ENCODE measurements around the gene GALNT18.

GALNT18 gene

DNA sequence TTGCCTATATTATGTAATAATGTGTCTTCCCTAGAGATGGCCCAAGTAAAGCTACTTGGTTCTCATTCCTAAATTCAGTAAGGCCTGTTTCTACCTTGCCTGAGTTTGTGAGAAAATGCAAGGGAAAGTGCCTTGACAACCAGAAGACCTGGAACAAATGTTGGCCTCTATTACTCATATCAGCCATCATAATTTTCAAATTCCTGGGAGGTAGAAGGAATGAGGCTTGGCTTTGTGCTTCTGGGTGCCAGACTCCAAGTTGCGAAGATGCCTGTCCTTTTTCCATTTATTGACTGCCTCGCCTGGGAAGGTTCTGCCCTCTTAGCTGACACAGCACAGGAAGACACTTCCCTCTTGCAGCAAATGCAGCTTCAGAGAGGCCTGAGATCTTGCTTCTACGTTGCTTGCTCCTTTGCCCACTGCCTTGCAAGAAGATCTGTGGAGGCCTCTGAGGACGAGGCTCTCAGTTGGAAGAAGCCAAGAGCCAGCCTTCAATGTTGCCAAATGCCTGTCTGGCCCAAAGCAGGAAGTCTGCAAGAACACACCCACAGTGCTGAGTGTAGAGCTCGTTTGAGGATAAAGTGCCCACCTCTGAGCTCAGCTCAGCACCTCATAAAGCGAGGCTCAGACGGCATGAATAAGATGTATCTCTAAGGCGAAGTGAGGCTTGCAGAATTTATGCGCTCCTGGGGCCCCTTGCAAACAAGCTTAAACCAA is 120.1 kb downstream of the GALNT18 start:
- no peak for DNase-seq (ENCODE audit: low read depth in 3 of 3, low spot score in 1 of 3)

GRCh38 chr11:11500744-11501487 is 120.9 kb downstream of the GALNT18 start:
- DNase-seq (ENCODE audit: low read depth in 3 of 3, low spot score in 1 of 3): no peak

DNA sequence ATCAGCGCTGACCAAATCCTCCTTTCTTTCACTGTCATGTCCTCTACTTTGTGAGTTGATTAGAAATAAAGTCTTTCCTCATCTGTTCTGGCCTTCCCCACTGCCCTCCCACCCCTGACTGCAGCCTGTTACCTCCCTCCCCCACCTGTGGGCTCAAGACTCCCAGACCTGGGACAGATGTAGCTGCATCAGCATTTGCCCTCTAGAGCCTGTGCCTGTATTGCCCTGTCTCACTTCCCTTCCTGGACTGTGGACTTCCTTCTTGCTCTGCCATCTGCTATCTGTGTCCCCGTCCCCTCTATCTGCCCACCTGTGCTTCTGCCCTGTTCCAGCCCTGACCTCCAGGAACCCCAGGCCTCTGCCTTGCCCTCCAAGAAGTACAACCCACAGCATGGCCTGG is 122.5 kb downstream of the GALNT18 start:
- DNase-seq (ENCODE audit: low read depth in 3 of 3, low spot score in 1 of 3): no peak

DNA sequence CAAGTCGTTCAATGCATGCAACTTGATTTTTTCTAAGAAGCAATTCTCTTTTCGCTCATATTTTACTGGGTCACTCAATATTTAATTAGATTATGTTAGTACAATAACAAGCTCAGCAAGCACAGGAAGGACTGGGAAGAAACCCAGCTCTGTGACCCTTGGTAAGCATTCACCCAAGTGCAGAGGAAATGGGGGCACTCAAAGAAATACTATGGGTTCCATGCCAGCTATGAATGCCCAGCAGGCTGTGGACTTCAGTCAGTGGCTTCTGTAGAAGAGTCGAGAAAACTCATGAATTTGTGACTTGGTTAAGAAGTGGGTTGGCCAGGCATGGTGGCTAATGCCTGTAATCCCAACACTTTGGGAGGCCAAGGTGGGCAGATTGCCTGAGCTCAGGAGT is 123.6 kb downstream of the GALNT18 start:
- DNase-seq (ENCODE audit: low read depth in 3 of 3, low spot score in 1 of 3): no peak

DNA sequence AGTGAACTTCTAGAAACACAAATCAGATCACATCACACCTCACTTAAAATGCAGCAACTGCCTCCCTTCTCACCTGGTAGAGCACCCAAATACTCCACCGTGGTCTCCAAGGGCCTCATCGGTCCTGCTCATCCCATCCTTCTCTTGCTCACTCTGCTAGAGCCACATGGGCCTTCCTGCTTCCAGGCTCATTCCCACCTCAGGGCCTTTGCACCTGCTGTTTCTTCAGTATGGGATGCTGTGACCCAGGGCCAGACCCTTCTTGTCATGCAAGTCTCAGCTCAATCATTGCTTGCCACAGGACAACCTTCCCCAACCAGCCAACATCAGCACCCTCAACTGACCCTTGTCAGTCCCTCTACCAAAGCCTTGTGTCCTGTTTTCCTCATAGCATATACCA is 124.9 kb downstream of the GALNT18 start:
- DNase-seq (ENCODE audit: low read depth in 3 of 3, low spot score in 1 of 3): no peak

- DNase-seq (ENCODE audit: low read depth in 3 of 3, low spot score in 1 of 3): no peak
These were observed 127.5 kb downstream of the GALNT18 start for GRCh38 chr11:11494348-11494747.

- DNase-seq (ENCODE audit: low read depth in 3 of 3, low spot score in 1 of 3): no peak
These were observed 128.1 kb downstream of the GALNT18 start for GRCh38 chr11:11493698-11494097.

- DNase-seq (ENCODE audit: low read depth in 3 of 3, low spot score in 1 of 3): no peak
These were observed 130.2 kb downstream of the GALNT18 start for GRCh38 chr11:11491589-11491988.

- no peak for DNase-seq (ENCODE audit: low read depth in 3 of 3, low spot score in 1 of 3)
These were observed 130.8 kb downstream of the GALNT18 start for GRCh38 chr11:11491014-11491413.

DNA sequence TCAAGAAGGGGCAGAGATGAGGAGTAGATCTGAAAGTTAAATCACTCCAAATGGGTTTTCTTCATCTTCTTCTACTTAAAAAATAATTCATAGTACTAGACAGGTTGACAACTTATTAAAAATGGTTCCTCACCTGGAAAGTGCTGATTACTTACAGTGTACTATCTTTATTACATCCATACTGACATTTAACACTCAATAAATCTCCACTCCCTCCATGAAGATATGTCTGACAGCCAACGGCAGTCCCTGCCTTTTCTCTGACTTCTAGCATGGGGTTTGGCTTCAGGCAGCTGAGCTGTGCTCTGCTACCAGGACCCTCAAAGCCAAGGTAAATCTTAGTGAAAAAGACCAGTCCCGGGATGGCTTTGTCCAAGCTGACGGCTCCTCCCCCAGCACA is 135.4 kb downstream of the GALNT18 start:
- DNase-seq (ENCODE audit: low read depth in 3 of 3, low spot score in 1 of 3): no peak

GRCh38 chr11:11486002-11486401 is 135.8 kb downstream of the GALNT18 start:
- no peak for DNase-seq (ENCODE audit: low read depth in 3 of 3, low spot score in 1 of 3)

DNA sequence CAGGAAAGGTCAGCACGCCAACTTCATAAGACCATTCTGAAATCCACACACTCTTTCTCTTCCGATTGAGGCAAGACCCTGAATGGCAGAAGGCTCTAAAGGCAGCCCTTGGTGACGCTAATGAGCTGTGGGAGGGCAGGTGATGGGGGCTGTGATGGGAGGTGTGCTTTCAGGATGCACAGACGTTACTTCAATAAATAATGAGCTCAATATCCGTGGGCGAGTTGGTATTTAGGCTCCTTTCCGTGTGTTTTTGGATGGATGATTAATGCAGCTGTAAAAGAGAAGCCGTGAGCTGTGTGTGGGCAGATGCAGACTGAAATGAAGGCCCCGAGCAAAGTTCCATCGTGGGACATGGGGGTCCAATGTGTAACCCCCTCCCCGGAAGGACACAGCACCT is 138.2 kb downstream of the GALNT18 start:
- no peak for DNase-seq (ENCODE audit: low read depth in 3 of 3, low spot score in 1 of 3)

- no peak for DNase-seq (ENCODE audit: low read depth in 3 of 3, low spot score in 1 of 3)
These were observed 139.1 kb downstream of the GALNT18 start for GRCh38 chr11:11482730-11483129.

GRCh38 chr11:11481371-11481770 is 140.4 kb downstream of the GALNT18 start:
- no peak for DNase-seq (ENCODE audit: low read depth in 3 of 3, low spot score in 1 of 3)

DNA sequence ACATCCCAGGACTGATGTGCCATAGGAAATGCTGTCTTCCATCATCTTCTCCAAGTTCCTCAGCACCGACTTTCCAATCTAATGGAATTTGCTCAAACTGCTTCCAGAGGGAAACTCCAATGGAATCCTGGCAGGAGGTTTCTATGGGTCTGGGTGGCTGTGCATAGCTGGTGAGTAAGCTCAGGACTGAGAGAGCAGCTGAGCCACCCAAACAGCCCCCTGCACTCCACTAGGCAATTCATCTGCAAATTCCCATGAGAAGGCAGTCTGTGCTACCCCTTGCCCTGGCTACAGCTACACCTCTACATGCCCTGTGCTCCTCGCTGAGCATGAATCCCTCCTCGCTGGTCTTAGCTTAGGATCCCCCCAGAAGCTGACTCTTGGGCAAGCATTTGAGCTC is 140.8 kb downstream of the GALNT18 start:
- no peak for DNase-seq (ENCODE audit: low read depth in 3 of 3, low spot score in 1 of 3)

DNA sequence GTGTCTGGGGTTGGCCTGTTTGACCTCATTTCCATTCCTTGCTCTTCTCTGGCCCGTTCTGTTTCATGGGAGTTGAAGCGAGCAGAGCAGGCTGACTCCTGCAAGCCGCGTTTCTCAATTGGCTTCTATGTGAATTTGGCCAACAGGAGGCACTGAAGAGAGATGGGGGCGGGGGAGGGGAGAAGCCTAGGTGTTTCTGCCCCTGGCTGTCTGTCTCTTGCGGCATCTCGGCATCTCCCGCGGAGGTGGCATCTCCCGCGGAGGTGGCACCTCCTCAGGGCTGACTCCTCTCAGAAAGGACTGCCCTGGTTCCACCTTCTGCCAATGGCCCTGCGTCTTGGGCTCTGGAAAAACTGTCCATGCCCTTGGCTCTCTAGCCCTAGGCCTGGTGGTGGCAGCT is 143.1 kb downstream of the GALNT18 start:
- DNase-seq (ENCODE audit: low read depth in 3 of 3, low spot score in 1 of 3): no peak

GRCh38 chr11:11477695-11478420 is 143.9 kb downstream of the GALNT18 start:
- no peak for DNase-seq (ENCODE audit: low read depth in 3 of 3, low spot score in 1 of 3)

GRCh38 chr11:11476971-11477645 is 144.7 kb downstream of the GALNT18 start:
- DNase-seq (ENCODE audit: low read depth in 3 of 3, low spot score in 1 of 3): no peak

DNA sequence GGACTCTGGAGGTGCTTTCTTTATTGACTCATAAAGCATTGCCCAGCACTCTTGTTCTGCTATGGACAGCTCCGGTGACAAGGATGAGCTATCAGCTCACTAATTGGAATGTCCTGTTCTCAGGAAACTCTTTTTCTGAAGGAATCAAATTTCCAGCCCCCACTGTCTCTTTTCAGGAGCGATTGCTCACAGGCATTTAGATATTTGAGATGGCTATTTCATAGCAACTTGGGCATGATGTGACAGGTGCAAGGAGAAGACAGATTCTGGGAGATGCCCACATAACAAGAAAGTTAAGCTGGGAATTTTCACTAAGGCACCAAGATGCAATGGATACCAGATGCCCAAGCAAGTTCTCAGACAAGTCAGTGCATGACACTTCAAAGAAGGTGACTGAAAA is 145.3 kb downstream of the GALNT18 start:
- DNase-seq (ENCODE audit: low read depth in 3 of 3, low spot score in 1 of 3): no peak

- DNase-seq (ENCODE audit: low read depth in 3 of 3, low spot score in 1 of 3): no peak
These were observed 149.7 kb downstream of the GALNT18 start for GRCh38 chr11:11472106-11472505.

DNA sequence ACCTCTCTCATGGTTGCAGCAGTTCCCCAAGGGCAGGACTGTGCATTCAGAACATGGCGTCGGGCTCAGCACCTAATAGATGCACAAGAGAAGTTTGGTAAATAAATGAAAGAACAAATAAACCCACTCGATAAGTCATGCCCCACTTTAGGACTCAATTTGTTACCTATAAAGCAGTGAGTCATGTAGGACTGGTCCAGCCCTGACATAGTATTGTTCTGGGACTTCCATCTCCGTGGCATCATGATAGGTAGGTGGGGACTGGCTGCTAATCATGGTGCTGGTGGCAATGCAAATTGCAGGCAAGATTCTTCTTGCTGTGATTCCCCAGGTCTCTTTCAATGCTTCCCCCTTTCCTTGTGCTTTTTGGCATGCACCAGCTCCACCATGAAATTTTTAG is 150.6 kb downstream of the GALNT18 start:
- no peak for DNase-seq (ENCODE audit: low read depth in 3 of 3, low spot score in 1 of 3)

DNA sequence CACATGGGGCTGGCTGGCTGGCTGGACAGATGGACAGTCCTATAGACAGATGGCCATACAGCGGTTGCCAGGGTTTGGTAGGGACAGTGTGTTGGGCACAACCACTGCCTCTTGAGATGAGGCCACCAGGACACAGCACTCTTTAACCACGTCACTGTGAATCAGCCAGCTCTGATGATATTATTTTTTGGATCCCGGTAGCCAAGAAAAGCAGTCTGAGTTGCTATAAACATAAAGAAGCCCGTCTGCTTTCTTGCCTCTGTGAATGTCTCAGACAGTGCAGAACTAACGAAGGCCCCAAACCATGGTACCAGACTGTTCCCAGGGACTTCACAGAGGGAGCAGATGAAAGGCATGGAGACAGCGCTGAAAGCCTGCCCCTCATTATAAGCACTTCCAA is 152.9 kb downstream of the GALNT18 start:
- no peak for DNase-seq (ENCODE audit: low read depth in 3 of 3, low spot score in 1 of 3)

Data from stimulated activated CD4-positive, alpha-beta T cell treated with anti-CD3 and anti-CD28 coated beads, TNF-alpha, amount 100 ng/mL, for 1 hour (primary cell).